Endothelial cell of umbilical vein (primary cell): ENCODE measurements around the gene RPS19.

Experiments
- CTCF ChIP-seq, 2 donors: IDR thresholded peaks; 1 replicate in 1 of 2; 2 replicates in 1 of 2; pipeline ENCODE4 v1.5.1; 2011; ENCODE audit warnings: low read length in 2 of 2, mild to moderate bottlenecking in 2 of 2, moderate library complexity in 2 of 2, control low read depth in 1 of 2, inconsistent platforms in 1 of 2, low read depth in 1 of 2; ENCODE audit not compliant: insufficient read depth in 1 of 2; ENCODE audit errors: extremely low read depth in 1 of 2
- MAX ChIP-seq: IDR thresholded peaks from 2 replicates; pipeline ENCODE4 v1.6.1; 2011; ENCODE audit not compliant: insufficient read depth, insufficient read length
- MYC ChIP-seq: IDR thresholded peaks from one replicate; pipeline ENCODE4 v1.6.1; 2011; ENCODE audit warnings: mild to moderate bottlenecking, low read depth, low read length
- POLR2A ChIP-seq: IDR thresholded peaks from 2 replicates; pipeline ENCODE4 v1.6.1; 2012; ENCODE audit warnings: low read depth, mild to moderate bottlenecking, control low read depth, low read length
- POLR2AphosphoS5 ChIP-seq: IDR thresholded peaks from 2 replicates; pipeline ENCODE4 v1.6.1; 2012; ENCODE audit warnings: low read depth, mild to moderate bottlenecking, control low read depth, low read length, moderate library complexity; ENCODE audit not compliant: insufficient read depth

GRCh38 chr19:41892173-41892902 is 32.3 kb downstream of the RPS19 start:
- no peak for TF ChIP-seq CTCF (IDR thresholded peaks at IDR 0.05; ENCODE audit: extremely low read depth in 1 of 2, insufficient read depth in 1 of 2, low read depth in 1 of 2, low read length in 2 of 2)
- no peak for TF ChIP-seq MAX
- TF ChIP-seq POLR2A, result no peak
- TF ChIP-seq POLR2AphosphoS5, result no peak
- TF ChIP-seq MYC, result no peak
